ENCODE data around the gene ZNF26.

- TF ChIP-seq TAF1 (IDR thresholded peaks at IDR 0.05; ENCODE audit: low read depth): no peak
- no peak for TF ChIP-seq CTCF (IDR thresholded peaks at IDR 0.05; ENCODE audit: poor library complexity, severe bottlenecking)
- no peak for TF ChIP-seq MXI1 (conservative IDR thresholded peaks at IDR 0.05; ENCODE audit: poor library complexity, severe bottlenecking)
- no peak for TF ChIP-seq POLR2AphosphoS5 (IDR thresholded peaks at IDR 0.05)
- no peak for TF ChIP-seq EZH2 (IDR thresholded peaks at IDR 0.05; ENCODE audit: borderline replicate concordance, insufficient read depth, low read length, poor library complexity, severe bottlenecking)
- no peak for TF ChIP-seq RAD21 (conservative IDR thresholded peaks at IDR 0.05)
- TF ChIP-seq EP300 (conservative IDR thresholded peaks at IDR 0.05; ENCODE audit: poor library complexity, severe bottlenecking): no peak
- TF ChIP-seq REST (IDR thresholded peaks at IDR 0.05; ENCODE audit: borderline replicate concordance): no peak
These were observed 18.4 kb upstream of the ZNF26 start for GRCh38 chr12:132967736-132968135.
